GM18502 (cell line): ENCODE measurements around the gene RNPEPL1.

ENCODE experiments used
- ATAC-seq: cut with Tn5 transposase; IDR thresholded peaks from one replicate; pipeline ENCODE4 v1.9.1; 2021; ENCODE audit warnings: mild to moderate bottlenecking; ENCODE audit not compliant: unreplicated experiment, poor library complexity

The RNPEPL1 gene

DNA sequence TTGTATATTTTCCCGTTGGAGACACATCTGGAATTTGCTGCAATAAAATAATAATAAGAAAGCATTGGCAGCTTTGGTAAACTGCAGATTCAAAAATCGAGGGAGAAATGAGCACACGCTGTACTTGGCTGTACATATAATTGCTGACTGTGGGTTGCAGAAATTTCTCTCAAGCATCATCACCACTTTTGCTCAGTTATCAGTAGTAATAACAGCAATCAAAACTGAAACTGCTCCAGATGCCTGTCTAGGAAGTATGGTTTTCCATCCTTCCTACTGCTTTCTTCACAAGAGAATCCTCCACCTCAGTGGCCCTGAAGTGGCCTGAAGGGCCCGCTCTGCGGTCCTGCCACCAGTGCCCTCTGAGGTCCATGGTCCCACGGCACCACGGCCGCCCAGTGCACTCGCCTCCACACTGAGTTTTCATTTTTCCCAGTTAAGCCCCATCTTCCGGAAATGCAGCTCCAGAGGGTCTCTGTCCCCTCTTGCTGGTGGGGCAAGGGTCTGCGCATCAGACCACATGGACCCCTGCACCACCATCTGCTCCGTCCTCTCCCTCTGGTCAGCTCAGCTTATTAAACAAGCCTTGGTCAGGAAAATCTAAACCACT, 4.2 kb upstream of the RNPEPL1 start:
- no peak for ATAC-seq

DNA sequence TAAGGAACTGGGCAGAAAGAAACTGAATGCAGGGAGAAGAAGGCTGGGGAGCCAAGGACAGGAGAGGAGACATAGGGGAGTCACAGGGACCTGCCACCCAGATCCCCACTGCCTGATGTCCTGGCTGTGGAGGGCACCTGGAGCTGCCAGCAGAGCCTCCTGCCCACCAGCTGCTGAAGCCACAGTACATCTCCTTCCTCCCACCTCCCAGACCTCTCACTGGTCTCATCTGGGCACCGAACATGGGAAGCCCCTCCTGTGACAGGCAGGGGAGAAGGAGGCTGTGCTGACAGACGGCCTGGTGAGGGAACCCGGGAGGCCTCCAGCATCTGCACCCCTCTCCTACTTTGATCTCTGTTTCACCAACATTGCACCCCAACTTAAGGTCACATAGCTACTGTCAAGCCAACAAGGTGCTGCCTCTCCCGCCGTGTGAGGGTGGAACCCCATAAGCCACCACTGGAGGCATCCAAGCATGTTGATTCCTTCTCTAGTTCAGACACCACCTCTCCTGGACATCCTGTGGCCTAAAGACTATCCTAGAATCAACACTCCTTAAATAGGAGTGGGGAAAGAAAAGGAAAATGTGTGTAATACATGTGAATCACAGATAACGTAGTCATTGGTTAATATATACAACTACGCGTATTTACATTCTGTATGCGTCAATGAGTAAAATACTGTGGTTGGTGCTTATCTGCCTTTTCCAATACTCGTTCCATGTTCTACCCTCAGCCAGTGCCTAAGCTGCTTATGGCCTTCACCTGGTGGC, 3.5 kb upstream of the RNPEPL1 start:
- no peak for ATAC-seq

DNA sequence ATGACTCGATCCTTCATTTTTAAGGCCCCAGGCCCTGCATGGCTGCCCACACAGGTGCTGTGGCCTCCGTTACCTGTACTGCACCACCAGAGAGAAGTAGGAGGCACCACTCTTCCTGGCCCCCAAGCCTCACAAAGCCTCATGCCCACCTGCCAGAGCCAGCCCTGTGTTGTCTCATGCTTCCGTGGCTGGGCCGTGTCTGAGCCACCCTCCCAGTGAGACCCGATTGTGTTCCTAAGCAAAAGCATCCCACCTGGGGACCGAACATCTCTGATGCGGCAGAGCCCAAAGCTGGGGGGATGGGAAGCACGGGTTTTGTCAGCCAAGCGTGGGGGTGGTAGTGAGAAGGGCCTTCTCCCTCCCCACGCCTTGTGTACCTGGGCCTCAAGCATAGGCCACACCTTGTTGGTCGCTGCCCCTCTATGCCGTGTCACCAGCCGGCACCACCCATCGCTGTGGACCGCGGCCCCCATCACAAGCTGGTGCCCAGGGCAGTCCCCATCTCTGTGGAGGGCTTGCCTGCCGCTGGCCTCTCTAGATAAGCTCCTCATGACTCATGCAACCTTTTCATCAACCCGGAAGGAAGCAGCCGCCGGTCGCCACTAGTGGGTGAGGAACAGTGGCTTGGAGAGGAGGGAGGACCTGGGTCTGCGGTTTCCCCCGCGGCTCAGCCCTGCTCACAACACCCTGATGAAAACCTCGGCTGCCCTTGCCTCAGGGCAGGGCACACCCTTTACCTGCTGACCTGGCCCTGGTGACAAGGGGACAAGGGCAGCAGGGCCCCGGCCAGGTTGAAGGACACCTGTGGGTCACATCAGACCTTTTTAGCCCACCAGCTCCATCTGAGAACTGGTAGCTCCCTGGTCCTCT, 2.7 kb upstream of the RNPEPL1 start:
- ATAC-seq = peak; percentile 33

DNA sequence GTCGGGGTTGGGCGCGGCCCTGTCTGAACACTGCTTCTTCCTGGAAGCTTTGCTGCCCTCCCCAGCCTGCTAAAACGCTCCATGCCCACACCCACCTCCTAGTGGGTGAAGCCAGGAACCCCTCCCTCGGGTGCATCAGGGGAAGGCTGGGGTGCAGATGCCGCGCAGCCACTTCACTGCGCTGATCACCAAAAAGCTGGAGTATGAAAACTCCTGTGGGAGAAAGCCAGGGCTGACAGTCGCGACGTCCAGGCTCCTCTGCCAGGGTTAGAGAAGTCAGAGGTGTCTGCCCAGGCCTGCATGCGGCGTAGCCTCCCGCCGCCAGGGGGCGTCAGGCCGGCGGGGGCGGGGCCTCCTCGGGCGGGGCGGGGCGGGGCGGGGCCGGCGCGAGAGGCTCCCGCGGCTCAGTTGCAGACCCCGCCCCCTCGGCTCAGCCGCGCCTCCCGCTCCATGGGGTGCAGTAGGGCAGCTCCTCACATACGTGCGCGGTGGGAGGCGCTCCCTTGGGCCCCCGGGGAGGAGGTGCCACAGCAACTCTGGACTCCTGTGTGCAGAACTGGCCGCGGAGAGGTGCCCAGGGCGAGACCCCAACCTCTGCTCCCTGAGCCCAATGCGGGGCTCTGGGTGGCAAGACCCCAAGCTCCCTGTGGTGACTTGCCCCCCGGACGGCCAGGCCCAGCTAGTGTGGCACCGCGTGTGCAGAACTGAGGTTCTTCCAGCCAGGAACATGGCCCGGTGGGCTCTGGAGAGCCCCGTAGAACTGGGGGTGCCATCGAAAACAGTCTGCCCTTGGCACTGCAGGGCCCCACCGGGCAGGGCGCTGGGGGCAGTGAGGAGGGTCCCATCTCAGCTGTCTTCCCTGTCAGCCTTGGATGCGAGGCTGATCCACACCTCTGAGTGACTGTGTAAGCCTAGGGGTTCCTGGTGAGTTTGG, 1.8 kb upstream of the RNPEPL1 start:
- ATAC-seq = peak; percentile 49

DNA sequence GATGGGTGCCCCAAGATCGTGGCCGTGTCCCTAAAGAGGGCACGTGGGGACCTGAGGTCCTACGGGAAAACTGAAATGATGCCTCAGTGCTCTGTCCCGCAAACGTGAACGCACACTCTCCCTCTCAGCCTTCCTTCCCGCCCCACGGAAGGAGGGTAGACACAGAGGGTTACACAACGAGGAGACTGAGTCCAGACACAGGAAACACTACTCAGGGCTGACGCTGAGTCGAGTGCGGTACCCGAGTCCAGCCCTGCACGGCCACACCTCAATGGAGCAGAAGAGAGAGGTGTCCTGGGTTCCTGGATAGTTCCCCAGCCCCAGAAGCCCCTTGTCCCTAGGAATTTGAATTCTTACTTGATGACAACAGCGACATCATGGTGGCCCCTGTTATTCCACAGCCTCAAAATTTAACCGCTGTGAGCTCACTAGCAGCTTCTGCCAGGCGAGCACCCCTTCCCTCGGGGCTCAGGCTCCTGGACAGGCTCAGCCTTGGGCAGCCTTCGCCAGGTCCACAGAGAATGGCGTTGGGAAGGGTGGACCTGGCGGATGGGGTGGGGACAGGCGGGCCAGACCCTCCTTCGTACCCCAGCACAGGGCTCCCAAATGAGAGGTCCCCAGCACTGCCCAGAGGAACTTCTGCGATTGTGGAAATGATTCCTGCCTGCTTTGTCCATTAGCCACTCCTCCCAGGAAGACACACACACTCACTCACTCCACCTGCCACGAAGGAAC, 980 bp upstream of the RNPEPL1 start:
- ATAC-seq = no peak

DNA sequence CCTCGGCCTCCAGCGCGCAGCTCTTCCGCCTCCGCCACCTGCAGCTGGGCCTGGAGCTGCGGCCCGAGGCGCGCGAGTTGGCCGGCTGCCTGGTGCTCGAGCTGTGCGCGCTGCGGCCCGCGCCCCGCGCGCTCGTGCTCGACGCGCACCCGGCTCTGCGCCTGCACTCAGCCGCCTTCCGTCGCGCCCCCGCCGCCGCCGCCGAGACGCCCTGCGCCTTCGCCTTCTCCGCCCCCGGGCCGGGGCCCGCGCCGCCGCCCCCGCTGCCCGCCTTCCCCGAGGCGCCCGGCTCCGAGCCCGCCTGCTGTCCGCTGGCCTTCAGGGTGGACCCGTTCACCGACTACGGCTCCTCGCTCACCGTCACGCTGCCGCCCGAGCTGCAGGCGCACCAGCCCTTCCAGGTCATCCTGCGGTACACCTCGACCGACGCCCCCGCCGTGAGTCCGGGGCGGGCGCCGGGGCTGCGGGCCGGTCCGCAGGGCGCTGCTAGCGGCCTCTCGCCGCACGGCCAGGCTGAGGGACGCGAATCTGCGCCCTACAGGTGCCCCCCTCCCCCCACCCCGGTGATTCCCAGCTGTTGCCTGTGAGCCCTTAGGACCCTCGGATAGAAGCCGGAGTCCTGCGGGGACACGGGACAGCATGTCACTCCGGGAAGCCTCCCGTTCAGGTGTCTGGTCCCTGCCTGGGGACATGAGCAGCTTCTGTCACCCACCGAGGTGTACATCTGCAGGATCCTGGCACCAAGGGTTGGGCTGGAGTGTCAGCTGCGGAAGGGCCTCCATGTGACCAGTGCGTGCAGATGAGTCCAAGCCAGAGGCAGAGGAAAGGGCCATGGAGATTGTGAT, 616 bp downstream of the RNPEPL1 start:
- ATAC-seq = no peak

DNA sequence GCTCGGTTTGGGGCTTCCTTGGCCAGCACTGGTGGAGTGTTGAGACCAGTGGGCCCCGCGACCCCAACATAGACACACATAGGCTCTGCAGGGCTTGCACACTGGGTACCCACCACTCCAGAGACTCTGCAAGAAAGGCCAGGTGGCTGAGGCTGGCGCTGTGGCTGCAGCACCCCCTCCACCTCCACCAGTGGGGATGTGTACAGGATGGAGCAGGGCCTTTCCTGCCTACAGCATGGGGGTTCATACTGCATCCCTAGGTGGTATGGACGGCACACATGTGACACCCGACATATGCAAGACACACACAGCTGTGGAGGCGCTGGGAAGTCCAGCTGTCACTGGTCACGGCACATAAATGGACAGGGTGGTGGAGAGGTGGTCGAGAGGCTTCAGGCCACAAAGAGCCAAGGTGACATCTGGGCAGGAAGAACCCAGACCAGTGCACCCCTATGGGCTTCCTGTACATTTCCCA, 1.3 kb downstream of the RNPEPL1 start:
- no peak for ATAC-seq

DNA sequence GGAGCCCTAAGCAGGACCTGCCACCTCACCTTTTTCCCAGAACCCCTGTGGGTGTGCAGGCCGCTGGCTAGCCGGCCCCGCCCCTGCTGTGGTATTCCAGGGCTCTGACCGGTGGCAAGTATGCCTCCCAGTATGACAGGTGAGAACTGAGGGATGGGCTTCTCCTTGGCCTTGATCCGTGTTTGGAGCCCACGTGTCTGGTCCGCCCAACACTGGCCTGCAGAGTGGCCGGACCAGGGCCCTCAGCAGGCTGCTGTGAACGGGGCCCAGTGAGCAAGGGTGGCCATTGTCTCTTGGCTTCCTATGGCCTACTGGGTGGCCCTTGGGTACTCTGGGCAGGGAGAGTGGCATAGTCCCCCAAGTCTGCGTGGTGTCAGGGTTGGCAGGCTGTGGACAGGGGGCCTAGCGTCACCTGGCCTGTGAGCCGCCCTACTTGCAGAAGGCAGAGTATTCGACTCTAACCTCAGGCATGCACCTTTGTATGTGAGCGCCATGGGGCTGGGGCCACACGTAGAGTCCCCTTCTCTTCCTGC, 1.8 kb downstream of the RNPEPL1 start:
- ATAC-seq = no peak

DNA sequence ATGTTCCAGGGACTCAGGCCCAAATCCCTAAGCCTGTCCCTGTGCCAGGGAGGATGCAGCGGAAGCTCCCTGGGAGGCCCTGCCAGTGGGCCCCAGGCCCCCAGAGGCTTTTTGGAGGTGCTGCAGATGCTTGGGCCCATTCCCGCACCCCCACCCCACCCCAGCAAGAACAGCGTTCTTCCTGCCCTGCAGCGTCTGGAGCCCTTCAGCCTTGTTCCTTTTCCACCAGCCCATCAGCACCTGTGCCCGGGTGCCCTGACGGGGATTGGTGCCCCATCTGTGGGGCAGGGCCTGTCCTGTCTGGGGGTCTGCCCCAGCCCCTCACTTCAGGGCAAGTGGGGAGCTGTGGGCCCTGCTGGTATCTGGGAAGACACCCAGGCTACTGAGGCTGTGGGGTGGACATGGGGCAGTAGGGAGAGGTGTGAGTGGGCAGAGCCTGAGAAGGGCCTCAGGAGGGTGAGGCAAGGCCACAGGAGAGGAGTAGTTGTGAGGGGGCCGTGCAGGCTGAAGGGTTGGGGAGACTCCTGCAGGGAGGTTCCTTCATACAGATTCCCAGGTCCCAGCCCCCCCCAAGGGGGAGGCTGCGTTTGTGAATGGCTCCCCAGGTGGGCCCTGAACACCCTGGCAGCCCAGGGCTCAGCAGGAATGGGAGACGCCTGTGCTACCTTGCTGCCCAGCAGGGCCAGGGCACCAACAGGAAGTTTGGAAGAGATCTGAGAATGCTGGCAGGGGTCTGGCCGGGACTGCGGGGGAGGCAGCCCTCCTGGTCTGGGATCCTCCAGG, 2.4 kb downstream of the RNPEPL1 start:
- ATAC-seq = no peak

DNA sequence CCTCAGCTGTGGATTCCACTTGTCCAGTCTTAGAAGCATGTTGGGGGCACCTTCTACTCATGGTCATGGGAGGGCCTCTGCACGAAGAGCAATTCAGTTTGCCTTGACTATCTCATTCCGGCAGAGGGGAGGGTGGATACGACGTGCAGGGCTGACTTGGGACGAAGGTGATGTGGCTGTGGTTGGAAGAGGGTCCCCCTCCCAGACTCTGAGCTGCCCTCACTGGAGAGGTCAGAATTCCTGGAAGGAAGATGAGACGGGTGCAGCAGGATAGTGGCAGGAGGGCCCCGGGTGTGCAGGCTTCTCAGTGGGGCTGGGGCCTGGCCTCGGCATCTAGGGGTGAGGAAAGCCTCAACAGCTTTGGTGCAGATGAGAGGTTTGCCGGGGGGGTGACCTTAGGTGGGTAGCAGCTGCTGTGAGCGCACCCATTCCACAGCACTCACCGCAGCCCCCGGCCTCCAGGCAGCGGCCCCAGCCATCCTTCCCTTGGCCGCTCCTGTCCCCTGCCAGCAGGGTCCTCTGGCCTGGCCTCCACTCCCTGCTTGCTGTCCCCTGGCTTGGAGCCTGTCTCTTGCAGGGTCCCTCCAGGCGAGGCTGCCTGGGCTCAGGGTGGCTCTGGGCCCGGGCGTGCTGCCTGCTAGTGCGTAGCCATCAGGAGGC, 3.2 kb downstream of the RNPEPL1 start:
- ATAC-seq = no peak

DNA sequence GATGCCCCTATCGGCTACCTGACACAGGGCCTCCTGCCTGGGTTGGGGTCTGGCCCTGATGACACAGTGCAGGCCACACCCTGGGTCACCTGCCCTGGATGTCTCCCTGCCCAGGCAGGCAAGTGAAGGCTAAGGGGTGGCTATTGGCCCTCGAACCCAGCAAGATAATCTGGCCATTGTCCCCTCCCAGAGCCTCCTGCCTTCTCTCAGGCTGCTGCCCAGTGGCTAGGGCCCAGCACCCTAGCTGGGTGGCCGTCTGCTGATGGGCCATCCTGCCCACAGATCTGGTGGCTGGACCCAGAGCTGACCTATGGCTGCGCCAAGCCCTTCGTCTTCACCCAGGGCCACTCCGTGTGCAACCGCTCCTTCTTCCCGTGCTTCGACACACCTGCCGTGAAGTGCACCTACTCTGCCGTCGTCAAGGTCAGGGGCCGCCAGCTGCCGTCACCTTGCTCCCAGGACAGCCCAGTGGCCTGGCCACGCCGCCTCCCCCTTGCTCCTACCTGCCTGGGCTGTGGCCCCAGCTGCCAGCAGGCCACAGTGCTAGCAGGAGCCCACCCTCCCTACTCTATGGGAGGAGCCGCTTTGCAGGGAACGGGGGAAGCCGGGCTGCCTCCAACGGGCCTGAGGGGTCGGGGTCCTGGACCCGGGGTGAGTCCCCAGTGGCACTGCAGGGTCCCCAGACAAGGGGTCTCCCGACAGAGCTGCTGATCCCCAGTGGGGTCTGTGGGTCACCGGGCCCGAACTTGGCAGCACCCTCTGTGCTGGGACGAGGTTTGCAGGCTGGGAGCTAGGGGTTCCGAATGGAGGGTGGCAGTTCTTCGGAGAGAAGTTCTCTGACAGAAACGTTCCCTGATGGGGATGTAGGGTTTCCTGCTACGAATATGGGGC, 4.1 kb downstream of the RNPEPL1 start:
- no peak for ATAC-seq

DNA sequence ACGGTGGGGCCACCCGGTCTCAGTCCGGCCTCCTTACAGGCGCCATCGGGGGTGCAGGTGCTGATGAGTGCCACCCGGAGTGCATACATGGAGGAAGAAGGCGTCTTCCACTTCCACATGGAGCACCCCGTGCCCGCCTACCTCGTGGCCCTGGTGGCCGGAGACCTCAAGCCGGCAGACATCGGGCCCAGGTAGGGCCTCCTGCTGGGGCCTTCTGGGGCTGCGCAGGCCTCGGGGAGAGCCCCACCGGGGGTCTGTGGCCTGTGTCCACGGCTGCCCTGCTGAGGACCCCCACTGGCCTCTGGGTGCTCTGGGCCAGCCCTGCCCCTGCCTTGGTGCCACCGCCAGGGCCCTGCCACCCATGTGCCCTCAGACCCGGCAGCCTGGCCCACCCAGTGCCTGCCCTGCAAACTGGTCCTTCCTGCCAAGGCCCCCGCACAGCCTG, 4.8 kb downstream of the RNPEPL1 start:
- no peak for ATAC-seq

DNA sequence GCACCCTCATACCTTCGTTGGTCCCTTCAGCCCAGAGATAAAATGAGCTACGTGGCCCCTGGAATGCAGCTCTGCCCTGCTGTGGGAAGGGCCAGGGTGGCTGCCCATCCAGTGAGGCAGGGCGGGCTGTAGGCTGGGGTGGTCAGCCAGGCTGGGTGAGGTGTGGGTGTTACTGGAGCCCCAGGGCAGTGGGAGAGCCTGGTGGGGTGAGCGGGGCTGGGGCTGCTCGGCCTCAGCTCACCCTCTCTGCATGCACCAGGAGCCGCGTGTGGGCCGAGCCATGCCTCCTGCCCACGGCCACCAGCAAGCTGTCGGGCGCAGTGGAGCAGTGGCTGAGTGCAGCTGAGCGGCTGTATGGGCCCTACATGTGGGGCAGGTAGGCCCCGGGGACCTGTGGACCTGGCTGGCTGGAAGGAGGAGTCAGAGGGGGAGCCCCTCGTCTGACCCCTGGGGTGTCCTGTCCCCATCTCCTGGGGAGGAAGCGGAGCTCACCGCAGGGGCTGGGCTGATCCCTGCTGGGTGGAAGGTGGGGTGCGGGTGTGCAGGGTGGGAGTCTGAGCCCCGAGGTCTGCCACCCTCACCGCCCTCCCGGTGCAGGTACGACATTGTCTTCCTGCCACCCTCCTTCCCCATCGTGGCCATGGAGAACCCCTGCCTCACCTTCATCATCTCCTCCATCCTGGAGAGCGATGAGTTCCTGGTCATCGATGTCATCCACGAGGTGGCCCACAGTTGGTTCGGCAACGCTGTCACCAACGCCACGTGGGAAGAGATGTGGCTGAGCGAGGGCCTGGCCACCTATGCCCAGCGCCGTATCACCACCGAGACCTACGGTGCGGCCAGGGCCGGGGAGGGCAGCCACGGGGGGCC, 5.5 kb downstream of the RNPEPL1 start:
- no peak for ATAC-seq

DNA sequence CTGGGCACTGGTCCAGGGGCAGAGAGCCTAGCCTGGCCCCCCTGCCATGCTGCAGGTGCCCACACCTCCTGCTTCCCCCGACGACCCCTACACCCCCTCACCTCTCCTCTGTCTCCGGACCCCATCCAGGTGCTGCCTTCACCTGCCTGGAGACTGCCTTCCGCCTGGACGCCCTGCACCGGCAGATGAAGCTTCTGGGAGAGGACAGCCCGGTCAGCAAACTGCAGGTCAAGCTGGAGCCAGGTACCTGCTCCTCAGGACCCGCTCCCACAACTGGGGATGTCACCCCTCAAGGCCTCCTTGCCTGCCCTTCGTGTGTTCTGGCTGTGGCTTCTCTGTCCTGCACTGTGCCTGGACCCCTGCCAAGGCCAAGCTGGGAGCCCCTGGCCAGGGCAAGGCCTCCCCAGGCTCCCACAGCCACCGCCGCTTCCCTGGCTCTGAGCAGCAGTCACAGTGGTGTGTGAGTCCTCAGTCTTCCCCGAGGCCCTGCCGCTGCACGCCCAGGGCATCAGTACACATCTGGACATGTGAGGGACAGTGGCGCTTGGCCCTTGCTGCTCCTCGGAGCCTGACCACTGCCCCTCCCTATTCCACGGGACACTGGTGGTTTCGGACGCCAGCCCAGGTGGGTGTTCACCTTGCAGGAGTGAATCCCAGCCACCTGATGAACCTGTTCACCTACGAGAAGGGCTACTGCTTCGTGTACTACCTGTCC, 6.3 kb downstream of the RNPEPL1 start:
- no peak for ATAC-seq
